ENCODE measurements around the gene CKS2.

- no peak for TF ChIP-seq CTCF (IDR thresholded peaks at IDR 0.05; ENCODE audit: low read depth, low read length)
- TF ChIP-seq POLR2A (IDR thresholded peaks at IDR 0.05; ENCODE audit: extremely low read depth, insufficient read length), result peak; percentile 34
These were observed 6.8 kb upstream of the CKS2 start for GRCh38 chr9:89304020-89304833.
